ENCODE measurements around the gene FBN1.

The FBN1 gene

GRCh38 chr15:48469271-48469670 is 176.2 kb downstream of the FBN1 start:
- no peak for DNase-seq (ENCODE audit: low read depth)

- DNase-seq (ENCODE audit: low read depth) = no peak
Observed at GRCh38 chr15:48467801-48468200, 177.7 kb downstream of the FBN1 start.

- no peak for DNase-seq (ENCODE audit: low read depth)
Observed at GRCh38 chr15:48466820-48467219, 178.7 kb downstream of the FBN1 start.

- DNase-seq (ENCODE audit: low read depth) = no peak
Observed at GRCh38 chr15:48466079-48466478, 179.4 kb downstream of the FBN1 start.

- no peak for DNase-seq (ENCODE audit: low read depth)
Observed at GRCh38 chr15:48465410-48465809, 180.1 kb downstream of the FBN1 start.

GRCh38 chr15:48463366-48463880 is 182.1 kb downstream of the FBN1 start:
- no peak for DNase-seq (ENCODE audit: low read depth)

GRCh38 chr15:48462688-48463087 is 182.8 kb downstream of the FBN1 start:
- no peak for DNase-seq (ENCODE audit: low read depth)

GRCh38 chr15:48459571-48460442 is 185.7 kb downstream of the FBN1 start:
- DNase-seq (ENCODE audit: low read depth) = peak; percentile 80

GRCh38 chr15:48458876-48459275 is 186.6 kb downstream of the FBN1 start:
- DNase-seq (ENCODE audit: low read depth) = no peak

GRCh38 chr15:48456134-48456533 is 189.4 kb downstream of the FBN1 start:
- no peak for DNase-seq (ENCODE audit: low read depth)

- no peak for DNase-seq (ENCODE audit: low read depth)
Observed at GRCh38 chr15:48451736-48452135, 193.8 kb downstream of the FBN1 start.

- DNase-seq (ENCODE audit: low read depth) = no peak
Observed at GRCh38 chr15:48451241-48451640, 194.3 kb downstream of the FBN1 start.

GRCh38 chr15:48449734-48450133 is 195.8 kb downstream of the FBN1 start:
- DNase-seq (ENCODE audit: low read depth) = no peak

GRCh38 chr15:48447657-48448056 is 197.9 kb downstream of the FBN1 start:
- peak; percentile 65 for DNase-seq (ENCODE audit: low read depth)

- DNase-seq (ENCODE audit: low read depth) = no peak
Observed at GRCh38 chr15:48447058-48447457, 198.5 kb downstream of the FBN1 start.

- no peak for DNase-seq (ENCODE audit: low read depth)
Observed at GRCh38 chr15:48442011-48442410, 203.5 kb downstream of the FBN1 start.

- DNase-seq (ENCODE audit: low read depth) = peak; percentile 68
Observed at GRCh38 chr15:48440084-48440483, 205.4 kb downstream of the FBN1 start.

GRCh38 chr15:48437178-48437577 is 208.3 kb downstream of the FBN1 start:
- no peak for DNase-seq (ENCODE audit: low read depth)

GRCh38 chr15:48435321-48435720 is 210.2 kb downstream of the FBN1 start:
- DNase-seq (ENCODE audit: low read depth) = no peak

GRCh38 chr15:48433226-48433886 is 212.2 kb downstream of the FBN1 start:
- peak; percentile 89 for DNase-seq (ENCODE audit: low read depth)

- DNase-seq (ENCODE audit: low read depth) = no peak
Observed at GRCh38 chr15:48432688-48433087, 212.8 kb downstream of the FBN1 start.

- no peak for DNase-seq (ENCODE audit: low read depth)
Observed at GRCh38 chr15:48427960-48428547, 217.5 kb downstream of the FBN1 start.

- DNase-seq (ENCODE audit: low read depth) = no peak
Observed at GRCh38 chr15:48427479-48427878, 218.0 kb downstream of the FBN1 start.
